GM18502 (cell line): ENCODE results near the gene LGR6.

Source experiments
- ATAC-seq: cut with Tn5 transposase; IDR thresholded peaks from one replicate; pipeline ENCODE4 v1.9.1; 2021; ENCODE audit warnings: mild to moderate bottlenecking; ENCODE audit not compliant: unreplicated experiment, poor library complexity

The LGR6 gene

GRCh38 chr1:202215472-202216130 lies 22.0 kb downstream of the LGR6 start:
- ATAC-seq, result no peak

GRCh38 chr1:202216691-202217090 lies 23.1 kb downstream of the LGR6 start:
- ATAC-seq, result no peak

GRCh38 chr1:202217516-202217915 lies 23.9 kb downstream of the LGR6 start:
- no peak for ATAC-seq

GRCh38 chr1:202217951-202218350 lies 24.4 kb downstream of the LGR6 start:
- ATAC-seq, result no peak

- ATAC-seq, result no peak
These were observed 27.1 kb downstream of the LGR6 start for GRCh38 chr1:202220733-202221132.

- ATAC-seq, result no peak
These were observed 28.6 kb downstream of the LGR6 start for GRCh38 chr1:202221911-202222909.

GRCh38 chr1:202223121-202223860 lies 29.7 kb downstream of the LGR6 start:
- ATAC-seq, result no peak

- no peak for ATAC-seq
These were observed 30.9 kb downstream of the LGR6 start for GRCh38 chr1:202224453-202224852.

GRCh38 chr1:202225131-202225530 lies 31.5 kb downstream of the LGR6 start:
- no peak for ATAC-seq

- ATAC-seq, result no peak
These were observed 33.6 kb downstream of the LGR6 start for GRCh38 chr1:202227053-202227672.

- no peak for ATAC-seq
These were observed 34.4 kb downstream of the LGR6 start for GRCh38 chr1:202227997-202228401.

- no peak for ATAC-seq
These were observed 35.0 kb downstream of the LGR6 start for GRCh38 chr1:202228484-202229122.

GRCh38 chr1:202229376-202229775 lies 35.8 kb downstream of the LGR6 start:
- no peak for ATAC-seq

- no peak for ATAC-seq
These were observed 36.7 kb downstream of the LGR6 start for GRCh38 chr1:202230061-202230938.

GRCh38 chr1:202230939-202231645 lies 37.5 kb downstream of the LGR6 start:
- ATAC-seq, result no peak

GRCh38 chr1:202233171-202233570 lies 39.6 kb downstream of the LGR6 start:
- ATAC-seq, result no peak

- ATAC-seq, result no peak
These were observed 40.2 kb downstream of the LGR6 start for GRCh38 chr1:202233804-202234203.

GRCh38 chr1:202234331-202235002 lies 40.9 kb downstream of the LGR6 start:
- ATAC-seq, result no peak
